Measurements from ENCODE around the gene NPY4R.
"Not testable (repeated sequence)": the region's sequence is repeated elsewhere in the genome, so short reads cannot be mapped to it uniquely, and the experiment has no call there.

DNA sequence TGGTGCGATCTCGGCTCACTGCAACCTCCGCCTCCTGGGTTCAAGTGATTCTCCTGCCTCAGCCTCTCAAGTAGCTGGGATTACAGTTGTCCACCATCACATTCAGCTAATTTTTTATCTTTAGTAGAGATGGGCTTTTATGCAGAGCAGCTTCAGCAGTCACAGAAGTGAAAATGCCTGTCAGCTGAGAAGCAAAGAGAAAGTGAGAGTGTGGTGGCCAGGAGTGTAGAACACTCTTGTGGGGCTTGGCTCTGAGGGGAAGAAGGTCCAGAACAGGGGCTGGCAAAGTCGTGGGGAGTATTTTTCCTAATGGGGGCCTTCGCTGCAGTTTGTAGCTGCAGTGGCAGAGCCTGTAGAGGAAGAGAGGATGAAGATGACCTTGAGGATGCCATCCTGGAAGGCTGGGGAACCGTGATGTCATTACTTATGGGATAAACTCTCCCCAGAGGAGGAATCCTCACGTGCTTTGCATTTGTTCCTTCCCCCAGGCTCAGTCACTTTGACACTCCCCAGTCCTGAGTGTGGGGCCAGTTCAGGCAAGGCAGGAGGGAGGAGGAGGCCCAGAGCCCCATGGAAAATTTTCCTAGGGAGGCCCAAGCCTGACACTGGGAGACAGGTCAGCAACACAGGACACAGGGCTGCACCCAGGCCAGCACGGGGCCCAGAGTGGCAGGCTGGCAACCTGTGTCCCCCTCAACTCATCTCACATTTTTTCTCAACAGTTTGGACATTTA, 20.2 kb downstream of the NPY4R start:
- TF ChIP-seq, protein P1, sequence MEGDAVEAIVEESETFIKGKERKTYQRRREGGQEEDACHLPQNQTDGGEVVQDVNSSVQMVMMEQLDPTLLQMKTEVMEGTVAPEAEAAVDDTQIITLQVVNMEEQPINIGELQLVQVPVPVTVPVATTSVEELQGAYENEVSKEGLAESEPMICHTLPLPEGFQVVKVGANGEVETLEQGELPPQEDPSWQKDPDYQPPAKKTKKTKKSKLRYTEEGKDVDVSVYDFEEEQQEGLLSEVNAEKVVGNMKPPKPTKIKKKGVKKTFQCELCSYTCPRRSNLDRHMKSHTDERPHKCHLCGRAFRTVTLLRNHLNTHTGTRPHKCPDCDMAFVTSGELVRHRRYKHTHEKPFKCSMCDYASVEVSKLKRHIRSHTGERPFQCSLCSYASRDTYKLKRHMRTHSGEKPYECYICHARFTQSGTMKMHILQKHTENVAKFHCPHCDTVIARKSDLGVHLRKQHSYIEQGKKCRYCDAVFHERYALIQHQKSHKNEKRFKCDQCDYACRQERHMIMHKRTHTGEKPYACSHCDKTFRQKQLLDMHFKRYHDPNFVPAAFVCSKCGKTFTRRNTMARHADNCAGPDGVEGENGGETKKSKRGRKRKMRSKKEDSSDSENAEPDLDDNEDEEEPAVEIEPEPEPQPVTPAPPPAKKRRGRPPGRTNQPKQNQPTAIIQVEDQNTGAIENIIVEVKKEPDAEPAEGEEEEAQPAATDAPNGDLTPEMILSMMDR (IDR thresholded peaks at IDR 0.05; ENCODE audit: insufficient read depth, low read length, poor library complexity, severe bottlenecking), result not testable (repeated sequence)
- TF ChIP-seq EZH2phosphoT487 (conservative IDR thresholded peaks at IDR 0.05; ENCODE audit: low read length), result not testable (repeated sequence)
